NOMO-1 treated with DMSO at 0.1 percent for 48 hours (cell line): Measurements from ENCODE around the gene EEPD1.

Source experiments
- DNase-seq: peaks from one replicate; lab custom pipeline; 2025; ENCODE audit not compliant: unreplicated experiment; lab: John Stamatoyannopoulos, UW

EEPD1 gene

GRCh38 chr7:36154255-36155212 is 1.5 kb downstream of the EEPD1 start:
- no peak for DNase-seq

- no peak for DNase-seq
Measured at GRCh38 chr7:36155811-36156361, 2.8 kb downstream of the EEPD1 start.

- DNase-seq, result no peak
Measured at GRCh38 chr7:36157527-36158320, 4.7 kb downstream of the EEPD1 start.

GRCh38 chr7:36158321-36158605 is 5.2 kb downstream of the EEPD1 start:
- no peak for DNase-seq

GRCh38 chr7:36159618-36160017 is 6.6 kb downstream of the EEPD1 start:
- DNase-seq, result no peak

- no peak for DNase-seq
Measured at GRCh38 chr7:36160313-36160712, 7.3 kb downstream of the EEPD1 start.

GRCh38 chr7:36161996-36162395 is 8.9 kb downstream of the EEPD1 start:
- no peak for DNase-seq

- DNase-seq, result peak; percentile 94
Measured at GRCh38 chr7:36165059-36165458, 12.0 kb downstream of the EEPD1 start.

GRCh38 chr7:36165802-36166201 is 12.7 kb downstream of the EEPD1 start:
- no peak for DNase-seq

GRCh38 chr7:36167403-36168050 is 14.5 kb downstream of the EEPD1 start:
- DNase-seq, result no peak

- DNase-seq, result peak; percentile 69
Measured at GRCh38 chr7:36171503-36171902, 18.4 kb downstream of the EEPD1 start.

- peak; percentile 73 for DNase-seq
Measured at GRCh38 chr7:36175886-36176285, 22.8 kb downstream of the EEPD1 start.

- DNase-seq, result no peak
Measured at GRCh38 chr7:36176697-36177096, 23.6 kb downstream of the EEPD1 start.

- DNase-seq, result no peak
Measured at GRCh38 chr7:36180121-36180520, 27.1 kb downstream of the EEPD1 start.

GRCh38 chr7:36181668-36182067 is 28.6 kb downstream of the EEPD1 start:
- no peak for DNase-seq

- no peak for DNase-seq
Measured at GRCh38 chr7:36182854-36183604, 30.0 kb downstream of the EEPD1 start.

- DNase-seq, result no peak
Measured at GRCh38 chr7:36185092-36185491, 32.0 kb downstream of the EEPD1 start.

GRCh38 chr7:36185756-36186155 is 32.7 kb downstream of the EEPD1 start:
- DNase-seq, result no peak

GRCh38 chr7:36186359-36187121 is 33.5 kb downstream of the EEPD1 start:
- DNase-seq, result no peak

- DNase-seq, result no peak
Measured at GRCh38 chr7:36188266-36188665, 35.2 kb downstream of the EEPD1 start.
